EH (cell line): ENCODE measurements around the gene ITGA1.

Experiments
- DNase-seq: peaks from one replicate; pipeline ENCODE4 v3.0.0-alpha.2; 2015; ENCODE audit warnings: low read depth

Gene ITGA1

DNA sequence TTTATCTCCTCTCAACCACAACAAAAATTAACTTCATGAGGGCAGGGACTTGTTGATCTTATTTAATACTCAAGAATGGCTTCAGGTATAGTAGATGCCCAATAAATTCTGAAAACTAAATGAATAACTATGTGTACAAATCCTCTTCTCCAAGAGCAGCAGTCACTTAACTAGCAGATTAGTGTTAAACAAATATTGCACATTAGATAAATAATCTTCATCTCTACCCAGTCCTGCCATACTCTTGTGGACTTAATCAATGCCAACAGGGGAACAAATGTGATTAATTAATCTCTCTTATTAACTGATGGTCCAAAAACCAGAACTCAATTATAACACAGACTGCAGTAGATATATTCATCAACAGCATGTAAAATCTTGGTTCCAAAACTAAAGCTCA lies 15.0 kb upstream of the ITGA1 start:
- no peak for DNase-seq

DNA sequence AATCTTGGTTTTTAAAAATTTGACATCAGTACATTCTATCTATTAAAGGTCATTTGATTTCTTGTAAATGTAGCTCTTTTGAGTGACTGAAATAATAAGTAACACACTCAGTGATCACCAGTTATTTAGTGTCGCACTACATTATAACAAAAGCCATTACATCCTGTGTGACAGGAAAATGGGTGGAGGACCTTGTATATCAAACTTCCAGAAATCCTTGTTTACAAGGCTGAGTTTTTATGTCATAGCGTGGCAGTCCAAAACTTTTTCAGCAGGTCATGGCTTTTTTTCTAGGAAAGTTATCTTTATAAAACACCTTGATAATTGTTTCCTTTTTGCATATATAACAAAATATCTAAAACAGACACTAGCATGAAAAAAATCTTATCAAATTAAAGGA lies 14.4 kb upstream of the ITGA1 start:
- no peak for DNase-seq

DNA sequence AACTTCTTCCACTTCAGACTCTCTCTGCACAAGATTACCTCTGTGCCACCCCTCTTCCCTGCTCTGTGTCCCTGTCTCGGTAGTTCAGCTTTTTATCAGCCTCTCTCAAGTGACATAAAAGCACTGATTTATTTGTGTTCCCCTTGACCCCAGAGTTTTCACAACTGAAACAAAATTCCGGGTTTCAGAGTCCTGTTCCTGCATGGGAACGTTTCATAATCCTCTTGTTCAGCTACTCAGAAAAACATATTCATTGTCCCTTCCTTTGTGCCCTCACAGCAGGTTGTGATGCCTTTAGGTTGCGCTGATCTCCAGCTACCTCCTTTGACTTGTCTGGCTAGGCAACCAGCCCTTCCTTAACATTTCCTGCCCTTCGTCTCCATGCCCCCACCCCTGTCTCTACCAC lies 13.7 kb upstream of the ITGA1 start:
- DNase-seq: no peak

DNA sequence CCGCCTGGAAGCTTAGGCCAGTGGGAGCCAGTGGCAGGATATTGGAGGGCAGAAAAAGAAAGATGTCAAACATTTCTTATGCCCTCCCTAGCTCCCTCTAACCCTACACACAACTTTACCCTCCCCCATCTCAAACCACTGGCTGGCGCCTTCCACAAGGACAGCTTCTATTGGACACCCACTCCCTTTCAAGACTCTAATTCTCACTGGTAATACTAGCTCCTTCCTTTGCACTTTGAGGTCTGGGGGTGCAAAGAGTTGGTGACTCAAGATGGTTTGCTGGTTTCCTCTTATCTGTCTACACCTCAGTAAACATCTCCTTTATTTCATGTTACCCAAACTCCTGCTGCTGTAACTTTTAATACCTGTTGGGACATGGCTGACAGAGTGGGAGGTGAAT lies 11.6 kb upstream of the ITGA1 start:
- DNase-seq: no peak

DNA sequence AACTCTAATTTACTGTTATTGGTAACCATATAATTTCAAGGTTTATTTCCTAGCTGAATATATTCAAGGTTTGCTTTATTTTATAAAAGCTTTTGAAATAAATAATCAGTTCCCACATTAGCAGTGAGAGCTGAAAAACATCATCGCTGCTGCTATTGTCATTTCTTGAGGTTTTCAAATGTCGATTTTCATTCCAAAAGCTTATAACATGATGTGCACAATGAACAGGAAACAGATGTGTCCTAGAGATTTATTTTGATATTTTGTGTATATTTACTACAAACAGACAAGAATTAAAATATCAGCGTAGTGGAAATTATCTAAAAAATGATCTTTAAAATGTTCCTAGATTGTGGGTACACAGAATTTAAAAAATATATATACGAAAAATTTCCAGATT lies 10.5 kb upstream of the ITGA1 start:
- no peak for DNase-seq

DNA sequence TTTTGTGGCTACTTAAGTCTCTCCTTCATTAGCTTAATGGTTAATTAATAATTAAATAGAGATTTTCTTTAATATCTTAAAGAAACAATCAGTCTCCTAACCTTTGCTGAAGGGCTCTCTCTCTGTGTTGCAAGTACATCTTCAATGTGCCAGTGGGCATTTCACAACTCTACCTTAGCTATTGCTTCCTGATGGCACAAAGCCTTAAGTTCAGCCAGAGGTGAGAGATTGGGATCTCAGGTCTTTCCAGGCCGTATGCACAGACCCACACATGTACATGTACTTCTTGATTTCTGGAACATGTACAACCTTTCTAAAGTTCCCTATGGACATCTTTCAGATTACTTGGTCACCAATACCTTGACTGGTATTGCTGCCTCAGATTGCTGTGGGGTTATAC lies 8.9 kb upstream of the ITGA1 start:
- no peak for DNase-seq

DNA sequence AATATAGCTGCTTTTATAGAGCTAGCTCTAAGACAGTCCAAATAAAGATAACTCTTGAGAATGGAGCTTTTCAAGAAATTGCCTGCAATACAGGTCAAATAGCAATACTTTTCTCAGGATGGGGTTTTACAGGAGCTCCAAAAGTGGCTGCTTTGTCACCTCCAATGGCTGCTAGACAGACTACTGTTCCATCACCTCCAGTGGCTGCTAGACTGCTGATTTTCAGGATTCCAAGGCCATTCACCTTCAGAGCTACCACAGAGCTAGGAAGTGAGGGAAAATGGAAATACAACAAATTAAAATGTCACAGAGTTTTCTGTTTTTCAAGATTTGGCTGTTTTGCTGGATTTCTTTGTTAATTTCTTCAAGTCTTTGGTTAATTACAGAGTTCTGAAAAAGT lies 8.5 kb upstream of the ITGA1 start:
- DNase-seq: no peak

DNA sequence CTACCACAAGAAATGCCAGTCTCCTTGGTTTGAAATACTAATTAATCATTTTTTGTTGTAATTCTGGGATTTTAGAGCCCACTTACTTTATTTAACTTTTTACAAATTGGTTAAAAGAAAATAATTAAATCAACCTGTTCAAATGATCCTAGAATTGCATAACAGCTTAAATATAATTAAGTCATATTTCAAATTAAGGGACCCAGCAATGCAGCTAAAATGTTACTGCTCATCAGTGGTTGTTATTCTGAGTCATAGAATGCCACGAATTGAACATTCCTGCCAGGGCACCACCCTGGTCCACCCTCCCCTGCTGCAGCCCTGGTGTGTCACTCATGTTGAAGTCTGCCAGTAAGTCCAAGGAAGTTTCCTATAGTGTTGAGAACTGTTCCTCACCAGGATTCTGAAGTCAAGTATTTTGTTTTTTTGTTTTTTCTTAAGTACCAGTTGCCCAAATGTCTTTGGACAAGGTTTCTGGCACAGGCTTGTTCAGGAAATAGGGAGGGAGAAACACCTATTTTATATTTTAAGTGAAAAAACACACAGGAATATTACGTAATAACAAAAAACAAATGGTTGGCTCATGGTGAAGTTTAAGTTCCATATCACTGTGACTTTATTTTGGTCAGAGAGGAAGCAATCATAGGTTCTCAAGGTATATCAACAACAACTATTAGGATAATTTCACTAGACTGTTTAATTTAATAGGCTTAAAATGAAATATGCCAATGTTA lies 4.3 kb upstream of the ITGA1 start:
- peak; percentile 83 for DNase-seq

DNA sequence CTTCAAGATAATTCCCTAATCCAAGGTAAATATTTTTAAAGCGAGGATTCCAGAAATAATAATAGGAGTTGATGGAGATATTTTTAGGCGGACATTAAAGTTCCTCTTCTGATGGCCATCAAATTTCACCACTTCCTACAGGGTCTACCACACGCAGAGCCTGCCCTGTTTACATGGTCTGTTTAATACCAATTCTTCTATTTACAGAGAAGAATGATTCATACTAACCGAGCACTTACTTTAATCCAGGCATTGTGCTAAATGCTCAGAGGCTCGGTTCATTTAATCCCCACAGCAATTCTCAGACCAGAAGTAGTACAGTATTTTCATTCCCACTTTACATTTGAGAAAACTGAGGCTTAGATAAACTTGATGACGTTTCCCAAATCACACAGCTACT lies 3.0 kb upstream of the ITGA1 start:
- no peak for DNase-seq

DNA sequence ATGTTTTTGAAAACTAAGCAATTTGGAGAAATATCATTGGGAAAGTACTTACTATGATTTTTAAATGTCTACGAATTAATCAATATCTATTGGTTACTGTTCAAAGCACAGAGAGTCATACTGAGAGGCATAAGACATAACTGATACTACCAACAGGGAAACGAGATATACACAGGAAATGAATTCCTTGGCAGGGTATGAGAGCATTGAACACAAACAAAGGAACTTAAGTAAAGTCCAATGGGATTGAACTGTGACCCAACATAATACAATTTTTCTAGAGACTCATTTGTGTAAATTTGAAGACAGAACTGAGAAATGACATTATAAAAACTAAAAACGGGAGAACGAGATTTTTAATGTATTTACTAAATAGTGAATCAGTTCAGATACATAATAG lies 1.3 kb upstream of the ITGA1 start:
- peak; percentile 28 for DNase-seq

DNA sequence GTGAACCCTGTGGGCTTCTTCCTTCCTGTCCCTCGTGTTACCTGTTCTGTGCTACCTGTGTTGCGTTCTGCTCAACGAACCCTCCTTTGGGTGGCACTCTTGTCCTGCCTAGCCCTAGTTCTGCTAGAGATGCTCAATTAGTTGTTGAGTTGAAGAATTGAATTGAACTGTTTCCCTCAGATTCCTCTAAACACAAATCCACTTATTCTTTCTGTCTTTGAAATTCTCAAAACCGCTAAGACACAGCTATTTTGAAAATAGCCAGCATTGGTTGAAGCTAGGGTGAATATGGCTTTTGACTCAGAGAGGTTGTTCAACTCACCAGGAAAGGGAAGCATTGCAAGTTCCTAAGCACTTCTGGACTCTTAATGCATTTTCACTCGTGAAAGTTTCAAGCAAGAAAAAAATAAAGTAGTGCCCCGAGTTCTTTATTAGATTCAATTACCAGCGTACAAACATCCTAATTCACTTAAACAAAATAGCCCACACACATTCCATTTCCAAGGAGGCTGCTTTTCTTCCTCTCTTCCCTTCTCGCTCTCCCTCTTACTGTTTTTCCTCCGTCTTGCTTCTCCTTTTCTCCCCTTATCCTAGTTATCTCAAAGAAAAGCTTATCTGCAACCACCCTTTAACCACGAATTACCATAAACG lies 642 bp upstream of the ITGA1 start:
- peak; percentile 41 for DNase-seq

DNA sequence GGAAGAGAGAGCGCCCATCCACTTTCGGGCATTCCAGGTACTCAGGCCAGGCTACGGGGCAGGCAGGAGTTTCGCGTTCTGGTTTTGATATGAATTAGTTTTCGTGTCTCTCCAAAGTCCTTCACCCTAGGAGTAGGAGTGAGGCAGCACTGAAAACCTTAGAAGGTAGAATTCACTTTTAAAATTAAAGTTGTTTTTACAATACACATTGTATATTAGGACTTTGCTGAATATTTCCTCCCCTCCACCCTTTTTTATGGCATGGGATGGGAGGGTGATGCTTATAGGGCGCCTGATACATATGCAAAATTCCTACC lies 747 bp downstream of the ITGA1 start:
- no peak for DNase-seq

DNA sequence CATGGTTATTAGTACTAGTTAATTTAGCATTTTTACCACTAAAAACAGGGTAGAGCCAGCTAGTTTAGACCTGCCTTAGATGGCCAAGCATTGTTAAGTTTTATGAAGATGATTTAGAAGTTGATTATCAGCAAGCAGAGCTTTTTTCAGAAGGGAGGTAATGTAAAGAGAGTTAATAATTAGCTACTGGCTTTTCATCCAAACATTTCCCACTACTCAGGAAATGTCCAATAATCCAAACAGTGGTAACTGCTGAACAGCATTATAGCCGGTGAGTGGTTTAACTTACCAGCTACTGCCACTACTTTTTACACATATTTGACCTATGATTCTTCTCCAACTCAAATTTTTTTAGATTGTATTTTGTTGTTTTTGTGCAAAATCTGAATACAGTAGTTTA lies 1.7 kb downstream of the ITGA1 start:
- DNase-seq: peak; percentile 23

DNA sequence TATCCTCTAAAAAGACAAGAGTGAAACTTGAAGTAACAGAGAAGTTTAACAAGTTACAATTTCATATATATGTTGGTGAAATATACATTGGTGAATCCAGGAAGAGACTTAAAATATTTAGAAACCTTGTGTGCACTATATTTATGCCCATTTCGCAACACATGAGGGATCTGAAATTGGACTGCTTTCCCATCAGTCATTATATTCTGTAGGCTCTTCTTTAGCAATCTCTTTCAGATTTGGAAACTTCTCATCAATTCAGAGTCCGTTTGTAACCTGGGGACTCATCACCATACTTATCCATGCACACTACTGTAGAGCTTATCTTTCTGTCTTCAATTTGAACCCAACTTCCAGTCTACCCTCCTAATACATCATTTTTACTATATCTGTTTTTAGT lies 2.1 kb downstream of the ITGA1 start:
- peak; percentile 9 for DNase-seq

DNA sequence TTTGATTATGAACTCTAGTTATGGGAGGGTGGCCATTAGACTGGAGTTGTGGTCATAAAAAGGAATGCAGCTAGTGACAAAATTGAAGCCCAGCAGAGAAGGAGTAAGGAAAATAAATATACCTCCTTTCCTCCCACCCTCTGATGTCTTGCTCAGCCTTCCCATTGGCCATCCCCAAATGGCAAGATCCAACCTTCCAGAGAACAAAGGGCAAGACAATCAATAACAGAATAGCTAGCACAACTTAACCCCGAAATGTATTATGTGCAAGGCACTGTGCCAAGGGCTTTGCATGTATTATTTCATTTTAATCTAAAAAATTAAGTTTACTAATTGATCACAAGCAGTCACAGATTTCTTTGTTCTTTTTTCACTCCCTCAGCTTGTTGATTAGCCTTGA lies 3.6 kb downstream of the ITGA1 start:
- DNase-seq: peak; percentile 32

DNA sequence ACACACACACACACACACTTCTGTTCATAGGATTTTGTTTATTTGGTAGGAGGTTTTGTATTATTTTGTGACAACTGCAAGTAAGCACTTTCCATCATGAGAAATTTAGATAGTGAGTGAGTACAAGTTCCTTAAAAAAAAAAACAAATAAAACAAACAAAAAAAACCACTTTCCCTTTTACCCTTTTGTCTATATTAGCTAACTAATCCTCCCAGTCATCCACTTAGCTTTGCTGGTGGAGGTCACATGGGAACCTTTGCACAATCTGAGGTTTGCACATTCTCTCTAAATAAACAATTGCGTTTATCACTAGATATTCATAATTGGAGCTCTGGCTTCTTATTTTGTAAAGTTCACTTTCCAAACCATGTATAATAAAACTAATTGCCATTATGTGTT lies 6.8 kb downstream of the ITGA1 start:
- DNase-seq: peak; percentile 39

DNA sequence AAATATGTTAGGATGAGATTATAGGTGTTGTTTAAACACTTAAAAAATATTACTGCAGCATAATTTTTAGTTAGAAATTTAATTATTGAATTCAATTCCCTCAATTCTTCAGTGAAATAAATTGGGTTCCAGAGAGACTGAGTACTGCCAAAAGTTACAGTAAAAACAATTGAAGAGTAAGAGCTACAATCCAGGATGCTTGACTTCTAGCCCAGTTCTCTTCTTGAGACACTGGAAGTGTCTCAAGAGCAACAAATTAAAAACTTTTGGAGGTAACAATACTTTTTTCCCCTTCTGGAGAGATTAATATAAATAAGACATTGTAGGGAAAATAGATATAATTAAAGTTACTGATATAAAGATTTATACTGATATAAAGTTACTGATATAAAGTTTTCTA lies 8.3 kb downstream of the ITGA1 start:
- no peak for DNase-seq

DNA sequence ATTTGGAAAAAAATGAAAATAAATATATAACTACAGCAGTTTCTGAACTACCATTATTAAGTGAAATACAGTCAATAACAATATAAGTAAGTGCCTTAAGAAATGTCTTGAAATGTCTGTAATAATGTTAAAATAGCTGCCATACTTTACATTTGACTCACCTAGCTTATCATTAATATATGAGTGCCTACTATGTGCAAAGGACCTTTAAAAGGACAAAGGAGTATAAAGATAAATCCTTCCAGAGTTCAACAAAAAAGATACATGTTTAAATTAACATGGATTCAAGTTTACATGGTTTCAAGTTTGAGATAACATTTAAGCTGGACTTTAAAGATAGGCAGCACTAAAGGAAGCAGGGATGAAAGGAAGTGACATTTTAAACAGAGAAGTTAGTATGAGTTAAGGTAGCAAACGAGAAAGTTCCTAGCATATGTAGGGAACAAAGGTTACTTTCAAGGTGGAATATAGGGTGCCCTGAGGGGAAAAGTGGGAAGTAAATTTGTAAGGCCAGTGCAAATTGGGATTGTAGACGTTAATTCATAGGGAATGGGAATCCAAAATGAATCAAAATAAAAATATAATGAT lies 8.9 kb downstream of the ITGA1 start:
- DNase-seq: no peak

DNA sequence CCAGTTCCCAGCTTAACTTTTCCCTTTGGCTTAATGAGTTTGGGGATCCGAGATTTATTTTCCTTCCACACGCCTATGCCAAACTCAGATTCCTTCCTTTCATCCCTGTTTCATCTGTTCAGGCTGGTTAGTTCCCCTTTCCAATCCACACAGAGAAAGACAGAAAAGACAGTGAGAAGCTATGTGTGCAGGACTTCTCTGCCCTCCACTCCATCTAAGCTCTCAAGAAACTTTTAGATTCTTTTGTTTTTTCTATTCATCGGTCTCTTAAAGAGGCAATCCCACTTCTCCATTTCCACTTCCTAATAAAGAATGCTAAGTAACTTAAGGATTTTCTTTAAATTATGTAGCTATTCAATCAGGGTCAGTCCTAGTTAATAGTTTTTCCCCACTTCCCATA lies 11.2 kb downstream of the ITGA1 start:
- DNase-seq: no peak

DNA sequence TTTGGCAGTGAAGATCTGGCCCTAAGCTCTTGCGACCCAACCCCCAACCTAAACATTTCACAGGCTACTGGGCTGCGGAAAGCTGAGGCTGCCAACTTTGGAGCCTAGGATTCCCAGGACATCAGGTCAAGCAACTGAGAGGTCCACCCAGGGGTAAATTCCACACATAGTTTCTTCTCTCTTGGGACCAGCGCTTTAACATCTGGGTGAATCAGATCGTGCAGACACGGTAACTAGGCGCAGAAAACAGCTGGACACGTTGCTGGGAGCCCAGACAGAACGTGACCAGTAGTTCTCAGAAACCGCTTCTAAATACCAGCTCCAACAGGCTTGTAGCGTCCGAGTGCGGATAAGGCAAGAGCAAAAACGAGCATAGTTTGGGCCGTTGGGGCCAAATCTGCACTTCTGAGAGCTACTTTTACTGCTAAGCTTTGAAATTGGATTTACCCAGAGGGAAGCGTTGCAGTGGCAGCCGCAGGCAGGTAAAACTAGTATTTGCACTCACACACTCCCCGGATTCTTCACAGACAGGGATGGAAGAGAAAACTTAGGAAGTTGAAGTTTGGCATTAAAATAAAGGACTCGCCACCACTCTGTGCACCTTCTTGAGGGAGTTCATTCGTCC lies 11.8 kb downstream of the ITGA1 start:
- DNase-seq: peak; percentile 94

DNA sequence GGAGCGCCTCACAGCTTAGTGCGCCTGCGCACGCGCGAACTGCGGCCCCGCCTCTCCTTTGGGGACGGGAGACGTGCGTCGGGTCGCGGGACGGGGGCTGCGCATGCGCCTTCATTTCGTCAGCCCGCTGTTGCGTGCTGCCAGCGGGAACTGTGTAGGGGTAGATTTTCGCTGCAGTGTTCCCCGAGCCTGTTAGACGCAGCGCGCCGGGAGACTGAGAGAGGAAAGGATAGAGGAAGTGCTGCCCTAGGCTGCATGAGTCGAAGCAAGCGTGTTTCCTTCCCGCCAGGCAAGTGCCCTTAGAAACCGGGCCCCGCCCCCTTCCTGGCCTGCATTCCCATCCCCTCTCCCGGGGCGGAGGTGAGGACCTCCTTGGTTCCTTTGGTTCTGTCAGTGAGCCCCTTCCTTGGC lies 12.3 kb downstream of the ITGA1 start:
- peak; percentile 95 for DNase-seq

DNA sequence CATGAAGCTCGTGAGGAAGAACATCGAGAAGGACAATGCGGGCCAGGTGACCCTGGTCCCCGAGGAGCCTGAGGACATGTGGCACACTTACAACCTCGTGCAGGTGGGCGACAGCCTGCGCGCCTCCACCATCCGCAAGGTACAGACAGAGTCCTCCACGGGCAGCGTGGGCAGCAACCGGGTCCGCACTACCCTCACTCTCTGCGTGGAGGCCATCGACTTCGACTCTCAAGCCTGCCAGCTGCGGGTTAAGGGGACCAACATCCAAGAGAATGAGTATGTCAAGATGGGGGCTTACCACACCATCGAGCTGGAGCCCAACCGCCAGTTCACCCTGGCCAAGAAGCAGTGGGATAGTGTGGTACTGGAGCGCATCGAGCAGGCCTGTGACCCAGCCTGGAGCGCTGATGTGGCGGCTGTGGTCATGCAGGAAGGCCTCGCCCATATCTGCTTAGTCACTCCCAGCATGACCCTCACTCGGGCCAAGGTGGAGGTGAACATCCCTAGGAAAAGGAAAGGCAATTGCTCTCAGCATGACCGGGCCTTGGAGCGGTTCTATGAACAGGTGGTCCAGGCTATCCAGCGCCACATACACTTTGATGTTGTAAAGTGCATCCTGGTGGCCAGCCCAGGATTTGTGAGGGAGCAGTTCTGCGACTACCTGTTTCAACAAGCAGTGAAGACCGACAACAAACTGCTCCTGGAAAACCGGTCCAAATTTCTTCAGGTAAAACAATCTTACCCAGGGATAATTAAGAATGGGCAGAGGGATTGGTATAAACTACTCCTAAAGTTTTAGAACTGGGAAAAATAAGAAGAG lies 12.9 kb downstream of the ITGA1 start:
- DNase-seq: peak; percentile 87

DNA sequence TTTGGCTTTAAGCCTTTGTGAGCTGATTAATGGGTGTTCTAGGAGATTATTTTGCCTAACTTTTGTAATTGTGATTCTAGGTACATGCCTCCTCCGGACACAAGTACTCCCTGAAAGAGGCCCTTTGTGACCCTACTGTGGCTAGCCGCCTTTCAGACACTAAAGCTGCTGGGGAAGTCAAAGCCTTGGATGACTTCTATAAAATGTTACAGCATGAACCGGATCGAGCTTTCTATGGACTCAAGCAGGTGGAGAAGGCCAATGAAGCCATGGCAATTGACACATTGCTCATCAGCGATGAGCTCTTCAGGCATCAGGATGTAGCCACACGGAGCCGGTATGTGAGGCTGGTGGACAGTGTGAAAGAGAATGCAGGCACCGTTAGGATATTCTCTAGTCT lies 13.6 kb downstream of the ITGA1 start:
- DNase-seq: peak; percentile 60
